CD4-positive, alpha-beta T cell treated with Interleukin-4 for 4 hours (primary cell): ENCODE measurements around the gene VHLL.
"Not testable (repeated sequence)": the region's sequence is repeated elsewhere in the genome, so short reads cannot be mapped to it uniquely, and the experiment has no call there.

Source experiments
- DNase-seq: peaks from one replicate; pipeline ENCODE4 v3.0.0-alpha.2; 2020

The VHLL gene

DNA sequence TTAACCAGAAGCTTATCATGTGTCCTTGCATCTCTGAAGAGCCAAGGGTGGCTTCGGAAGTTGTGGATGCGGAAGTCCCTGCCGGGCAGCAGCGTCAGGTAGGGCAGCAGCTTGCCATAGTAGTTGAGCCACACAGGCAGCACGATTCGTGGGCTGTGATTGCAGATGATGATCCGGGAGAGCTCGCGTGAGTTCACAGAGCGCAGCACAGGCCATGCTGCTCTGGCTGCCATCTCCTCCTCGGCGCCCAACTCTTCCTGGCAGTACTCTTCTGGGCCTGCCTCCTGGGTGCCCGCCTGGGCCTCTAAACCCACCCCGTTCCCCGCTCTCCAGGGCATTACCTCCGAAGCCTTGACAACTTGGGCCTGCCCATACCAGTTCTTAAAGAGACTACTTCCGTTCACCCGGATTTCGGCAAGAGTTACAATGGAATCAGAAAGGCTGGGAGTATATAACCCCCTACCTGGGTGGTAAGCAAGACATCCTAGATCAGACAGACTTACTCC, at the start of gene VHLL:
Gene VHLL (minus strand): TSS at position 456 of the 506 bp plus-strand sequence. CDS start 118 bp downstream, at position 338.
- DNase-seq = no peak

DNA sequence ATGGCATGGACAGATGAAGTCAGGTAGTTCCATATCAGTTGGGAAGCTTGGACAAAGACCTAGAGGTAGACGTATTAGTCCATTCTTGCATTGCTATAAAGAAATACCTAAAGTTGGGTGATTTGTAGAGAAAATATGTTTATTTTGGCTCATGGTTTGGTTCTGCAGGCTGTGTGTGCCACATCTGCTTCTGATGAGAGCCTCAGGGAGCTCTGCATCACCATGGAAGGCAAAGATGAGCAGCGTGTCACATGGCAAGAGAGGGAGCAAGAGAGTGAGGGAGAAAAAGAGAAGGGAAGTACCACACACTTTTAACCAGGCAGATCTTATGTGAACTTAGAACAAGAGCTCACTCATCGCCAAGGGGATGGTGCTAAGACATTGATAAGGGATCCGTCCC, 48.2 kb upstream of the VHLL start:
- no peak for DNase-seq

DNA sequence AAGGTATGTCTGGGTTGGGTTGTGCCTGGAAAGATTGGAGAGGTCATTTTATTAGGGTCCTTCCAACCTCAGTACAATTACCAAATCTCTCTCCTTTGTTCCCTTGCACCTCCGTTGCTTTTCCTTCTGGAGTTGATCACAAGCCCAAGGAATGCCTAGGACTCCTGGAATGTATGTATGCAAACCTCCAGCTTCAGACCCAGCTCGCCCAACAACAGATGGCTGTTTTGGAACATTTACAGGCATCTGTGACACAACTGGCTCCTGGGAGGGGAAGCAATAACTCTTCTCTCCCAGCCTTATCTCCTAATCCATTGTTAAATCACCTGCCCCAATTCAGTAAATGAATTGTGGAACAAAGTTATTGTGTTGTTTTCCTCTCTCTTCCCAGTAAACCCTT, 47.5 kb upstream of the VHLL start:
- no peak for DNase-seq

DNA sequence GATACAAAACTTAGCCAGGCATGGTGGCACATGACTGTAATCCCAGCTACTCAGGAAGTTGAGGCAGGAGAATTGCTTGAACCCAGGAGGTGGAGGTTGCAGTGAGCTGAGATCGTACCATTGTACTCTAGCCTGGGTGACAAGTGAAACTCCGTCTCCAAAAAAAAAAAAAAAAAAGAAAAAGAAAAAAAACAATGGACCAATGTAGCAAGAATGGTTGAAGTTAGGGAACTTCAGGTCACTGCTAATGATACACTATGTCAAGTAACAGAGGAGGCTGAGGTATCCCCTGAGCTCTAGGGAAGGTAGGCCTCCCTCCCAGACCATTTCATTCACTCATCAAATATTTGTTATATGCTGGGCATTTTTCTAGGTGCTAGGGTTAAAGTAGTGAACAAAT, 46.9 kb upstream of the VHLL start:
- DNase-seq = not testable (repeated sequence)

DNA sequence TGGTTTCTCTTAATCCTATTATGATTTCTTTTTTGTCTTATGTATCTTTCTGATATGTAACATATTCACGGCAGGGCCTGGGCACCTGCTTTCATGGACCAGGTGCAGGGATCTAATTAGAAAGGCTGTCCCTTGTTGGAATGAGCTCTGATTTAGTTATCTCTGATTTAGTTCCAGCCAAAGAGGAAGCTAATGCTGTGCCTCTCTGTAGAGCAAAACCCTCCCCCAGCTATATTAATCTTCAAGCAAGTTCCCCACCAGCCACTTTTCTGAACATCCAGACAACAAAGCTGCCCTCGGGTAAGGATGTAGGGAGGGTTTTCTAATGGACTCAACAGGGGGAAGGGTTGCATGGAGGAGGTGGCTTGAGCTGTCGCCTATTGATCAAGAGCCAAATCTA, 45.3 kb upstream of the VHLL start:
- no peak for DNase-seq

DNA sequence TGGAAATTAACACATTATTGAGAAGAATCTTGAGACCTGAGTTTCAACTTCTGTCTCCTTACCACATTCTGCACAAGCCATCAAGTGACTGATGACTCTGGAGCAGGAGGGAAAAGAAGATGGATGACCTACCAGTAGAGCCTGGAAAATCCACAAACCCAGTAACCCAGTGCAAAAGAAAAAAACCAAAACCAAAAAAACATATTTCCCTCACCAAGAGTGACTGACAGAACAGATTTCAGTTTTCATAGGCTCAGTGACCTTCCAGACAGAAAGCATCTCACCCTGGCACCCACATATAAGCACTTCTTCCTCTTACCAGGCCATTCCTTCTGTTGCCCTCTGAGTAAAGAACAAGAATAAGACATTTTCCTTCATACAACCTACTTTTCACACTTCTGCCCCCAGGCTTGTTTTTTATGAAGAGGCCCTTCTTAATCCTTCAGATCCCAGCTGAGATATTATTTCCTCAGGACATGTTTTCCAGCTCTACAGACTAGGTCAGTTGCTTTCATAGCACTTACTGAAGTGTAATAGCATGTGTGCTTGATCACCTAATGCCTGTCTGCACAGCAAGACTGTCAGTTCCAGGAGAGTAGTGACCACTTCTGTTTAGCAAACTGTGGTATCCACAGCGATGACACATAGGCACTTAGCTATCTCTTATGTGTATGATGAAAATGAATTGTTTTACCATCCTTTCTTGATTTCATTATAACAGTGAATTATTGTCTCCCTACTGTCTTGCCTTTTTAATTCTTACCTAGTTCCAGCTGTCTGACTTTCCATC, 43.3 kb upstream of the VHLL start:
- DNase-seq = no peak

DNA sequence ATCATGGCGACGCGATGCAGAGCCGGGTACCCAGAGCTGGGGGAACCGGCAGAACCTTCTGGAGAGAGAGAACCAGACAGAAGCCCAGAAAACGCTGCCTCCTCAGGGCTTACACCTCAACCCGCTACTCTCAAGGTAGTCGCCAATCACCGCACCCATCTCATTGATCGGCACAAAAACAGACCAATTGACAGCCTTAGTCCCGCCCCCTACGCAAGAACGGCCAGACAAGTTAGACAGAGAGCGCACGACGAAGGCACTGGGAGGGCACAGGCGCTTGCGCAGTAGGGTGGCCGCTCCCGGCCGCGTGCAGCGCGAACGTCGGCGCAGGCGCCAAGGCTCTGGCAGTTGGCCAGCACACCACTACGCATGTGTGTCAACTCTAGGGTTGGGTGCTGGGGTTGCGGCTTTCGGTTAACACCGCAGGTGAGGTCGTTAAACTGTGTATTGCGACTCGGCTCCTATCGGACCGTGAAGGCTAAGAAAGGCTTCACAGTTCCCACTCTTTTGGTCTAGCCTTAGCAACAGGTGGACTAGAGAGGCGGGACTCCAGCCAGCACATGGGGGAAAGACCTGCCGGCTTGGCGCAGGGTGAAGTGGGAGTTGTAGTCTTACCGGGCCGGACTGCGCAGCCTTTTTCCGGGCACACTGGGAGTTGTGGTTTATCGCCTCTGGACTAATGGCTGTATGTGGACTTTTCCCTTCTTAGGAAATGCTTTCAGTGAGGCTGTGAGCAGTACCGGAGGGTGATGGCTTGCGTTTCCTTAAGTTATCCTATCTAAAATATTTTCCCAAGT, 39.3 kb upstream of the VHLL start, which contains the start of the genes CCT3 and TSACC:
Gene CCT3 (minus strand): TSS at position 113 of the 797 bp plus-strand sequence. CDS start 108 bp downstream, at position 5.
Gene TSACC (plus strand): TSS at position 347 of the 797 bp plus-strand sequence. CDS start 1,232 bp downstream, outside the sequence.
- DNase-seq = peak; percentile 100

DNA sequence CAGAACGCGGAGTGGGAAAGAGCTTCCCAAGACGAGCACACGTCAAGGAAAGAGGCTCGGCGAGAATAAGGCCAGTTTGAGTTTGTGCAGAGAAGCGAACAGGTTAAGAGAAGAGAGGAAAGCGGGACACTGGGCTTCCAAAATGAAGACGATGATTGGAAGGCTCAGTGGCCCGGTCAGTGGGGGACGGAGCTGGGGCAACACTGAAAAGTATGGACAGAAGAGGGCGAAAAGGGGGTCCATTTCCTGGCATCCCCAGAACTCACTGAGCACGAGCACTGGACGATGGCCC, 38.7 kb upstream of the VHLL start:
- DNase-seq = no peak

DNA sequence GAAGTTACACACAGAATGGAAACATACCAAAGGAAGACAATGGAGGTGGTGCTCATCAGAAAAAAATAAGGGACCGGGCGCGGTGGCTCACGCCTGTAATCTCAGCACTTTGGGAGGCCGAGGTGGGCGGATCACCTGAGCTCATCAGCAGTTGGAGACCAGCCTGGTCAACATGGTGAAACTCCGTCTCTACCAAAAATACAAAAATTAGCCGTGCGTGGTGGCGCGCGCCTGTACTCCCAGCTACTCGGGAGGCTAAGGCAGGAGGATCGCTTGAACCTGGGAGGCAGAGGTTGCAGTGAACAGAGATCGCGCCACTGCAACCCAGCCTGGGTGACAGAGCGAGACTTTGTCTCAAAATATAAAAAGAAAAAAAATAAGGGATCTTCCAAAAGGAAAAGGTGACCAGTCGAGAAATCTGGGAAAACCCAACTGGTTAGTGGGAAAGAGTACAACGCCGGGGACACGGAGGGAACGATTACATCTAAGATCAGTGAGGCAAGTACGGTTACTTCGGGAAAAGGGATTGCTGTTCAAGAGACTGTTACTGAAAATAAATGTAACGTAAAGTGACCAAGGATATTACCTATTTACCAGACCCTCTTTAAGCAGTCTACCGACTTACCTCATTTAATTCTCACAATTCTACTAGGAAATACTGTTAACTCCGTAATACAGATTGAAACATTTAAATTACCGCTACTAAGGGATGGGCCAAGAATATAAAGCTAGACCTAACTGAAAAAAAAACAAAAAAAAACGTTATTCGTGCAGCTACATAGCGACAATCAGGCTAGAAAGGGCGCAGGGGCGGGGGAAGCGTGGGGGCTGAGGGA, 38.2 kb upstream of the VHLL start:
- no peak for DNase-seq

DNA sequence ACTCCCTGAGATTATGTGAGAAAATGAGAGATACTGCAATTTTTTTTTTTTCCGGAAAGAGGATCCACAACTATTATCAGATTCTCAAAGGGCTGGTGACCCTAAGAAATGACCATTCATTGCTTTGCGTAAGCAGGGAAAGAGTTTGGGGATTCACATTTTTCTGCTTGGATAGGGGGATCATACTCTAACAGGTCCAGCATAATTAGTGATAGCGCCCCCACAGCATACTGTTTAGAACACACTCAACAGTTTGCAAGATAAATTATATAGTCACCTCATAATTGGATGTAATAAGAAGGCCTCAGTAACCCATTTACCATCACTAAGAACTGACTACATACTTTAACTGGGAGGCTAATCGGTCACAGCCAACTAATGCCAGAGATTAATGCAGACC, 37.1 kb upstream of the VHLL start:
- no peak for DNase-seq

DNA sequence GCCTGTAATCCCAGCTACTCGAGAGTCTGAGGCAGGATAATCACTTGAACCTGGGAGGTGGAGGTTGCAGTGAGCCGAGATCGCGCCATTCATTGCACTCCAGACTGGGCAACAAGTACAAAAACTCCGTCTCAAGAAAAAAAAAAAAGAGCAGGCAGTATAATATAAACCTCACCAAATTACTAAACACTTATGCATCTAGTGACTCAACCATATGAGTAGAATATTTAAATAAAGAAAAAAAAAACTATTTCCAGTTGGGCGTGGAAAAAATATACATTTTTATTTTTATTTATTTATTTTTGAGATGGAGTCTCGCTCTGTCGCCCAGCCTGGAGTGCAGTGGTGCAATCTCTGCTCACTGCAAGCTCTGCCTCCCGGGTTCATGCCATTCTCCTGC, 24.1 kb upstream of the VHLL start:
- DNase-seq = not testable (repeated sequence)

DNA sequence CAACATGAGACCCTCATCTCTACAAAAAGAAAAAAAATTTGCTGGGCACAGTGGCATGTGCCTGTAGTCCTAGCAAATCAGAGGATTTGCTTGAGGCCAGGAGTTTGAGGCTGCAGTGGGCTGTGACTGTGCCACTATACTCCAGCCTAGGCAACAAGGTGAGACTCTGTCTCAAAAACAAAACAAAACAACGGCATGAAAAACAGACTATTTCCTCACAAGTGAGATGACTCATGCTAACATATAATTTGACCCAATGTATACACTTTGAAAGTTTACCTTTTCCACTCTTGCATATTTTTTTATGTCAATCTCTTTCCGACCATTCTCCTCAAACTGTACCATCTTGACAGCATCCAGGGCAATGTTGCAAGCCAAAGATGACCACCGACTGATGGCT, 21.5 kb upstream of the VHLL start:
- DNase-seq = no peak

DNA sequence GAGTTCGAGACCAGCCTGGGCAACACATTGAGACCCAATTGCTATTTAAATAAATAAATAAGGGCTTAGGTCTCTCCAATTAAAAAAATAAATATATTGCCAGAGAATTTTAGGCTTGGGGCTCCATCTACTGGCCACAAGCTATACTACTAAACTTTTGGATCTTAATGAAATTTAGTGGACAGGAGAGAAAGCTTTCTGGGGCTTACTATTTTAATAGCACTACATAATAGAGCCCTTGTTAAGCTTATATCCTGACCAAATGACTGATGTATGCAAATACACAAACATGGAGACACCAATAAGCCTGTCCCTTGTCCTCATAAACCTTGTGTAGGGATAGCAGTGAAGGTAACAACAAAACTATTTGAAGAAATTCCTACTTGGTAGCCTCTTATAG, 20.6 kb upstream of the VHLL start:
- peak; percentile 21 for DNase-seq

DNA sequence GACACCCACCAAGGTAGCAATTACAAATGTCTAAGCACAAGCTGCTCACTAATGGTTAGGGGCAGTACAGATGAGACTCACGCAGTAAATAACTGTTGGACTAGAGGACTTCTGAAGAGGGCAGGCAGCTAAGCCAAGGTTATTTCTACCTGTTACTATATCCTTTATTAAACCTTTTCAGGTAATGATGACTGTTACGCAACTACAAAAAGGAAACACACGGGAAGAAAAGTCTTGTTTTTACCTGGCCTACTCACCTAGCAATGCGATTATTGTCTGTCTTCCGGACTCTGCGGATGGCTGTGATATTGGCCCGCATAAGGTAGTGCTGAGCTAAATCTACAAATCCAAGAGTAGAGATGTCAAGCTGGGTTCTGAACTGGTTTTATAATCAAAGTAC, 17.8 kb upstream of the VHLL start:
- no peak for DNase-seq

DNA sequence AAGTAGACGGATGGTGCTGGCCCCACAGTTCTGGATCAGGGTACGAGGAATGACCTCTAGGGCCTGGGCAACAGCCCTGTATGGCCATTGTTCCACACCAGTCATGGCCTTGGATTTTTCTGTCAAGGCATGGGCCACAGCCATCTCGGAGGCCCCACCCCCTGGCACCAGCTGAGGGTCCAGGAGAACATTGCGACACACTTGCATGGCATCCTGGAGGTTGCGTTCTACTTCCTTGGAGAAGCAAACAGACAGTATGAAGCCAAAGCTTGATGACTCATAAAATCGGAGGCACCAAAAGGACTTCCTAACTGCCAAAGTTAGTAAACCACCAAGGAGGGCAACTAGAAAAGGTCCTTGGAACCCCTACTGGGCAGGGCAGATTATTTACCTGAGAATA, 11.9 kb upstream of the VHLL start:
- no peak for DNase-seq

DNA sequence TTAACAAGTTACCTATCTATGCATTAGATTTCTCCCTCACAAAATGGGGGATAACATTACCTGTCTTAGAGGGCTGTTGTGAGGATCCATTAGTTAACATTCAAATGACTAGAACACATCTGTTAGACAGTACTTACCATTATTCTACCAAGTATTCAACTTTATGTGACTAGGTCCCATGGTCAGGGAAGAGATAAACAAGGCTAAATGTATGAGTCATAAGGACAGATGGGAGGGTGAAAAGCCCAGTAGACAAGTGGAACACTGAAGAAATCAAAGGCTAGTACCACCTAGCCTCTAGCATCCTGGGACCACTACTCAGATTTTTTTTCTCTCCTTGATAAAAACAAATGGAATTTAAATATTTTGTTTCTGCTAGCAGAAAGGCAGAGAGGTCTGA, 9.0 kb upstream of the VHLL start:
- DNase-seq = no peak

DNA sequence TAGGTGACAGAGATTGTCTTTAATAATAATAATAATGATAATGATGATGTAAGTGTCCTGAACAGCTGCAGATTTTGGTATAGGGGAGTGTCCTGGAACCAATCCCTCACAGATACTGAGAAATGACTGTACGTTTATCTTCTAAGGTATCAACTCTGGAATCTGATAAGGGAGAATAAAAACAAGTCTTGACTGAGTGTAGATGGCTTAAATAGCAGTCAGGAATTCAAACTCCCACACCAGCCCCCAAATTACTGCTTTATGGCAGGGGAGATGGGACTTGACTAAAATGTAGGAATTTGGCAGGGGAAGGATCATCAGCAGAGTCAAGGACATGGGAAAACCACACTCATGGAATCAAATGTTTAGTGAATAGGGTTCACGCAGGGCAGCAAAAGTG, 6.1 kb upstream of the VHLL start:
- no peak for DNase-seq

DNA sequence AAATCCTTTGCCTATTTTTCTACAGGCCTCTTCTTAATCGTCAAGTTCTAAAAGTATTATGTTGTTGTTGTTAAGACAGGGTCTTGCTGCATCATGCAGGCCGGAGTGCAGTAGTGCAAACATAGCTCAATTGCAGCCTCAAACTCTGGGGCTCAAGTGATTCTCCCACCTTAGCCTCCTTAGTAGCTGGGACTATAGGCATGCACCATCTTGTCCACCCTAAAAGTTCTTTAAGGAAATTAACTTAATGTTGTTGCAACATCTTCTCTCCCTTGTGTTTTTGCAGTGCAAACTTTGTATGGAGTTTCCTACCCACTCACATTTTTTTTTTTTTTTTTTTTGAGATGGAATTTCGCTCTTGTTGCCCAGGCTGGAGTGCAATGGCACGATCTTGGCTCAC, 4.1 kb upstream of the VHLL start:
- DNase-seq = no peak

DNA sequence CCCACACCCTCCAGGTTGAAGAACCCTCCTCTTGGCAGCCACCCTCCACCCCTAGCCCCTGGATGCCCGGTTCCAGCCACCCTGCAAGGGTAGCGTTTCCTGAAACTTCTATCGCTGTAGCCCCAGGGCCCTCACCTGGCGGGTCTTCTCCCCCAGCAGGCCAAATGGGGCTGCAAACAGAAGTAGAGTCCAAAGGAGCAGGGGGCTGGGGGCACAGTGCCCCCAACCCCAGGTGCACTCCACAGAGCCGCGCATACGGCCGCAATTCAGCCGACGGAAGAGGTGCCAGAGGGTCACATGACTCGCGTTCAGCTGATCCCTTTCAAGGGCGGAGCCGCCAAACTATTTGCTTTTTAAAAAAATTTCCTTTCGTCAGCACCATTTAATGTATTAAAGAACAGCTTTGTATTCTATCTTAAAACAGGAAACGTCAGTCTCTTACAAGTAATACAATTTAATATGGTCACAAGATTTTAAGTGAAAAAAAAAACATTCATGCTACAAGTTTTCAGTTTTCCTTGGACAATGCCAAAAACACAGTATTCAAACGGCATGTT, 3.6 kb downstream of the VHLL start, which contains the start of gene GLMP:
Gene GLMP (minus strand): TSS at position 289 of the 557 bp plus-strand sequence. CDS start 34 bp downstream, at position 255.
- peak; percentile 57 for DNase-seq

DNA sequence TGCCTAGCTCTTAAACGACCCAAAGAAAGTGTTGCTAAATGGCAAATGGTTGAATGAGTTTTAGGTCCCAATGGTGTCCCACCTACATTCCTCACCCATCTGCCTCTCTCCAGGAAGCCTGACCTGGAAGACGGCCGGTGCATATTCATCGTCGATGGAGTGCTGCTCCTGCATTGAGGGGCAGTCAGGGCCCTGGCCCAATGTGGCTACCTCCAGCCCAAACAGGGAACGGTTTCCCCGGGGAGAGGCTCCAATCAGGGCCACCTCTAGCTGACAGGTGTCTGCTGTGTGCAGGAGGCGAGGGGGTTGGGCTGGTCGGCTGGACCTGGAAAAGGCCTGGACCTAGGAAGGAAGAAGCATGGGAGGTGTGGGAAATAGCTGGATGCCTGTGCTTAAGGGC, 5.2 kb downstream of the VHLL start:
- DNase-seq = no peak

DNA sequence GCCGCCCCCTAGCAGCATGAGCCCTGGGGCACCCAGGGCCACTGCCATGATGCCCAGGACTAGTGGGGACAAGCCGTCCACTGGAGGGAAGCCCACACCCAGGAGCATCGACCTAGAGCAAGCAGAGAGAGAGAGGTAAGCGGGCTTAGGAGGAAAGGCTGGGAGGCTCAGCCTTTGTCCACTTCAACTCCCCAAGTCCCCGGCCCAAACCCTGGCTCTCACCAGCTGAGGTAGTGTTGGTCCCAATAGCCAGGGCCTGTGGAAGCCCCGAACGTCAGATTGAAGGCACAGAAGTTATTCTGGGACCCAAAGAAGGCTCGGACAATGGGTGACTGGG, 6.0 kb downstream of the VHLL start:
- no peak for DNase-seq

DNA sequence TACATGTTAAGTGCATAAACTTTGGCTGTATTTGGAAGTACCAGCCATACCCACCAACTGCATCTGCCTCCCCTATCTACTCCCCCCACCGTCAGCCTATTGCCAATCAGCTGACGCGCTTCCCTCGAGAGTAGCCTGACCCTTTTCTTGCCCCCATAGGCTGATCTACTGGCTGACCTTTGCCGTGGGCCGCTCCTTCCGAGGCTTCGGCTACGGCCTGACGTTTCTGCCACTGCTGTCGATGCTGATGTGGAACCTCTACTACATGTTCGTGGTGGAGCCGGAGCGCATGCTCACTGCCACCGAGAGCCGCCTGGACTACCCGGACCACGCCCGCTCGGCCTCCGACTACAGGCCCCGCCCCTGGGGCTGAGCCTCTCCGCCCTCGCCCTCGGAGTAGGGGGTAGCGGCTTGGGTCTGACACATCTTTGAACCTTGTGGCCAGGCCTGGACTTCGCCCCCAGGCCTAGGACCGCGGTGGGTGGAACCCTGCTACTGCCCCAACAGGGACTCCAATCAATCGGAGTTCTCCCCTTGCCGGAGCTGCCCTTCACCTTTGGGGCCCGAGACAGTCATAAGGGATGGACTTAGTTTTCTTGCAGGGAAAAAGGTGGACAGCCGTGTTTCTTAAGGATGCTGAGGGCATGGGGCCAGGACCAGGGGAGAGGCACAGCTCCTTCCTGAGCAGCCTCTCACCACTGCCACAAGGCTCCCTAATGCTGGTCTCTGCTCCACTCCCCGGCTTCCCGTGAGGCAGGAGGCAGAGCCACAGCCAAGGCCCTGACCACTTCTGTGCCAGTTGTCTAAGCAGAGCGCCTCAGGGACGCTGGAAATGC, 7.7 kb downstream of the VHLL start:
- peak; percentile 10 for DNase-seq
